GM23248 (cell line): Measurements from ENCODE around the gene GUCY2F. TPM values are rescaled to one million over a fixed set of nuclear protein-coding genes. Genes with fewer than 3 reads are reported as not detected.

Experiments
- DNase-seq: peaks from one replicate; pipeline ENCODE4 v3.0.0-alpha.2; 2015
- H2AFZ ChIP-seq: fragments of 200-600 bp; sonication (generic); 2 replicates; pipeline ENCODE4 v1.6.1; 2016; ENCODE audit warnings: antibody characterized with exemption
- H3F3A ChIP-seq: fragments of 200-600 bp; sonication (generic); 2 replicates; pipeline ENCODE4 v1.6.1; 2016; ENCODE audit warnings: mild to moderate bottlenecking, antibody characterized with exemption, mixed run types; ENCODE audit not compliant: insufficient read depth
- H3K27ac ChIP-seq: fragments of 200-600 bp; sonication (generic); 2 replicates; pipeline ENCODE4 v1.5.1; 2016; ENCODE audit warnings: mild to moderate bottlenecking
- H3K27me3 ChIP-seq: fragments of 200-600 bp; sonication (generic); replicated peaks from 2 replicates; pipeline ENCODE4 v1.6.1; 2016; ENCODE audit warnings: mild to moderate bottlenecking; ENCODE audit not compliant: insufficient read depth
- H3K36me3 ChIP-seq: fragments of 200-600 bp; sonication (generic); 2 replicates; pipeline ENCODE4 v1.6.1; 2016; ENCODE audit warnings: low read depth, mild to moderate bottlenecking
- H3K4me1 ChIP-seq: fragments of 200-600 bp; sonication (generic); 2 replicates; pipeline ENCODE4 v1.6.1; 2016; ENCODE audit warnings: mild to moderate bottlenecking; ENCODE audit not compliant: insufficient read depth
- H3K4me2 ChIP-seq: fragments of 200-600 bp; sonication (generic); one replicate; pipeline ENCODE4 v1.6.1; 2016; ENCODE audit warnings: mild to moderate bottlenecking; ENCODE audit not compliant: unreplicated experiment
- H3K4me3 ChIP-seq: fragments of 200-600 bp; sonication (generic); 2 replicates; pipeline ENCODE4 v1.5.1; 2016; ENCODE audit warnings: mild to moderate bottlenecking
- H3K79me2 ChIP-seq: fragments of 200-600 bp; sonication (generic); 2 replicates; pipeline ENCODE4 v1.6.1; 2016; ENCODE audit warnings: mild to moderate bottlenecking; ENCODE audit not compliant: insufficient read depth
- H3K9ac ChIP-seq: fragments of 200-600 bp; sonication (generic); 2 replicates; pipeline ENCODE4 v1.6.1; 2016; ENCODE audit warnings: mild to moderate bottlenecking
- H3K9me2 ChIP-seq: fragments of 200-600 bp; sonication (generic); 2 replicates; pipeline ENCODE4 v1.6.1; 2016; ENCODE audit warnings: mixed run types, mild to moderate bottlenecking, moderate library complexity; ENCODE audit not compliant: insufficient read depth
- H3K9me3 ChIP-seq: fragments of 200-600 bp; sonication (generic); one replicate; pipeline ENCODE4 v1.6.1; 2017; ENCODE audit warnings: low read depth
- H4K20me1 ChIP-seq: fragments of 200-600 bp; sonication (generic); 2 replicates; pipeline ENCODE4 v1.6.0; 2016; ENCODE audit not compliant: insufficient read depth
- EZH2 ChIP-seq: fragments of 200-600 bp; sonication (generic); IDR thresholded peaks from 2 replicates; pipeline ENCODE4 v1.6.1; 2018; ENCODE audit warnings: antibody characterized with exemption, mild to moderate bottlenecking; ENCODE audit not compliant: insufficient read depth, poor library complexity, severe bottlenecking
- EZH2phosphoT487 ChIP-seq: fragments of 200-600 bp; sonication (generic); IDR thresholded peaks from 2 replicates; pipeline ENCODE4 v1.6.1; 2018; ENCODE audit warnings: antibody characterized with exemption, moderate library complexity, mild to moderate bottlenecking, low read depth; ENCODE audit not compliant: insufficient read depth
- WGBS, 2 experiments: methylation state at CpG; one replicate each; pipeline ENCODE4 v1.1.6; 2015 to 2017; ENCODE audit warnings: low lambda C conversion rate in 2 of 2, low coverage in 1 of 2; ENCODE audit errors: missing lambda C conversion rate in 2 of 2; 5-methylcytosine and 5-hydroxymethylcytosine counted together
- in situ Hi-C: fragments of 300-500 bp; cut with MboI; formaldehyde crosslinking; loops from 2 replicates; pipeline ENCODE4 v1.15.0; 2020
- polyA plus RNA-seq: library from polyadenylated mRNA; unstranded; fragments of >200 nt; fragmentation: Nextera tagmentation; extraction: Ambion mirVana; gene quantifications from 2 replicates; pipeline ENCODE4 v1.2.1, GENCODE V29; 2016
- total RNA-seq: library from RNA; depleted of rRNA; stranded (reverse); fragments of >200 nt; shearing (Covaris generic); gene quantifications from 2 replicates; pipeline ENCODE4 v1.2.3, GENCODE V29; 2014

Gene GUCY2F
- total and polyA plus RNA-seq, 2 experiments from 2014 or later: not detected

GRCh38 chrX:109345856-109346255 is 136.0 kb downstream of the GUCY2F start:
- Histone ChIP-seq H3K27me3 (no peaks in the 10 kb centered on the region), H3K9me3 (no peaks in the 10 kb centered on the region), H3K9me2 (no peaks in the 10 kb centered on the region), H4K20me1 (no peaks in the 10 kb centered on the region), H3K4me1 (0 out of 2 replicates have a peak, but pooled peaks cover 10% of the 10 kb centered on the region), H3K36me3 (no peaks in the 10 kb centered on the region), H2AFZ (no peak overlapping the region), H3F3A (no peaks in the 10 kb centered on the region), H3K27ac (no peak overlapping the region), H3K4me3 (no peak overlapping the region), H3K4me2 (no peak overlapping the region), H3K79me2 (no peaks in the 10 kb centered on the region), H3K9ac (no peak overlapping the region)
- in situ Hi-C loops: no loop called here
- TF ChIP-seq EZH2phosphoT487: no peak
- no peak for TF ChIP-seq EZH2
- no peak for DNase-seq

- TF ChIP-seq EZH2 (no peak), EZH2phosphoT487 (no peak)
- Histone ChIP-seq H3K4me2 (no peak overlapping the region), H3F3A (no peaks in the 10 kb centered on the region), H3K36me3 (no peaks in the 10 kb centered on the region), H3K4me1 (0 out of 2 replicates have a peak, but pooled peaks cover 10% of the 10 kb centered on the region), H3K9ac (no peak overlapping the region), H2AFZ (no peak overlapping the region), H3K27me3 (no peaks in the 10 kb centered on the region), H3K4me3 (no peak overlapping the region), H3K9me3 (no peaks in the 10 kb centered on the region), H3K79me2 (no peaks in the 10 kb centered on the region), H4K20me1 (no peaks in the 10 kb centered on the region), H3K27ac (no peak overlapping the region), H3K9me2 (no peaks in the 10 kb centered on the region)
- WGBS, 2 experiments: 40 to 48% methylated on average over 3 of the region's 3 CpGs
- in situ Hi-C loops: no loop called here
- no peak for DNase-seq
Observed at GRCh38 chrX:109344678-109345077, 137.2 kb downstream of the GUCY2F start.

- Histone ChIP-seq H3K9me2 (no peaks in the 10 kb centered on the region), H3F3A (no peaks in the 10 kb centered on the region), H3K9ac (no peak overlapping the region), H3K4me2 (no peak overlapping the region), H3K4me3 (no peak overlapping the region), H3K36me3 (no peaks in the 10 kb centered on the region), H3K79me2 (no peaks in the 10 kb centered on the region), H3K27ac (no peak overlapping the region), H4K20me1 (no peaks in the 10 kb centered on the region), H2AFZ (no peak overlapping the region), H3K9me3 (no peaks in the 10 kb centered on the region), H3K4me1 (0 out of 2 replicates have a peak, but pooled peaks cover 10% of the 10 kb centered on the region), H3K27me3 (no peaks in the 10 kb centered on the region)
- no peak for TF ChIP-seq EZH2
- no peak for DNase-seq
- 67 to 71% methylated on average over 1 of the region's 1 CpG for WGBS, 2 experiments
- in situ Hi-C loops: no loop called here
Observed at GRCh38 chrX:109344101-109344500, 137.8 kb downstream of the GUCY2F start.

- Histone ChIP-seq H4K20me1 (no peaks in the 10 kb centered on the region), H3K36me3 (no peaks in the 10 kb centered on the region), H3K27ac (no peak overlapping the region), H3K27me3 (no peaks in the 10 kb centered on the region), H3K4me3 (no peak overlapping the region), H3K9ac (no peak overlapping the region), H3K9me2 (no peaks in the 10 kb centered on the region), H3F3A (no peaks in the 10 kb centered on the region), H3K79me2 (no peaks in the 10 kb centered on the region), H3K9me3 (no peaks in the 10 kb centered on the region), H3K4me2 (no peak overlapping the region), H3K4me1 (0 out of 2 replicates have a peak, but pooled peaks cover 10% of the 10 kb centered on the region), H2AFZ (no peak overlapping the region)
- 45 to 72% methylated on average over 2 of the region's 2 CpGs for WGBS, 2 experiments
- no peak for TF ChIP-seq EZH2phosphoT487
- no peak for DNase-seq
- in situ Hi-C loops: no loop called here
Observed at GRCh38 chrX:109343671-109344070, 138.2 kb downstream of the GUCY2F start.

- no peaks in the 10 kb centered on the region for H3K4me1 ChIP-seq
- no peaks in the 10 kb centered on the region for H3K36me3 ChIP-seq
- no peak for DNase-seq
- H3K9me3 ChIP-seq: no peaks in the 10 kb centered on the region
- H3K27ac ChIP-seq: no peak overlapping the region
- no peak overlapping the region for H2AFZ ChIP-seq
- H3F3A ChIP-seq: no peaks in the 10 kb centered on the region
- no peak overlapping the region for H3K4me3 ChIP-seq
- WGBS, 2 experiments: 9 to 13% methylated on average over 1 of the region's 1 CpG
- no peaks in the 10 kb centered on the region for H3K79me2 ChIP-seq
- H3K4me2 ChIP-seq: no peak overlapping the region
- in situ Hi-C loops: no loop called here
- TF ChIP-seq EZH2 (no peak), EZH2phosphoT487 (no peak)
- H4K20me1 ChIP-seq: no peaks in the 10 kb centered on the region
- no peak overlapping the region for H3K9ac ChIP-seq
- H3K9me2 ChIP-seq: no peaks in the 10 kb centered on the region
- no peaks in the 10 kb centered on the region for H3K27me3 ChIP-seq
Observed at GRCh38 chrX:109336141-109336540, 145.7 kb downstream of the GUCY2F start.
